ENCODE measurements around the gene SLC35F1. TPM values are rescaled to one million over a fixed set of nuclear protein-coding genes. Genes with fewer than 3 reads are reported as not detected.

SLC35F1 gene
- total RNA-seq, 1 donor from 2014 or later = not detected

DNA sequence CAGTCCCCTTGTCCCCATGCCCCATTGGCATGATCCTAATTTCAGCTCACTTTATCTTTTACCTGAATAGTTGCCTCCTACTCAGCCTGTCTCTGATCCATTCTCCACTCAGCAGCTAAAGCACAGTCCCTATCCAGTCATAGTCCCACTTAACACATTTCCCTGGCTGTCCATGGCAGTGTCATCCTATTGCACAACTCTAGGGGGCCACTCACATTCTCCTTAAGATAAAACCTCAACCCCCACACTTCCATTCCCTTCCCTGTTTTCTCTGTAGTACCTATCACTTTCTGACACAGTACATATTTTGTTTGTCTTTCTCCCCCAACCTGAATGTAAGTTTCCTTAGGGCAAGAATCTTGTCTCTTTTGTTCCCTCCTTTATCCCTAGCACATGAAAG, 420.2 kb downstream of the SLC35F1 start:
- DNase-seq (ENCODE audit: low read depth) = no peak
- no peak overlapping the region for H3K4me3 ChIP-seq (ENCODE audit: low read depth, low read length)
- TF ChIP-seq, protein P1, sequence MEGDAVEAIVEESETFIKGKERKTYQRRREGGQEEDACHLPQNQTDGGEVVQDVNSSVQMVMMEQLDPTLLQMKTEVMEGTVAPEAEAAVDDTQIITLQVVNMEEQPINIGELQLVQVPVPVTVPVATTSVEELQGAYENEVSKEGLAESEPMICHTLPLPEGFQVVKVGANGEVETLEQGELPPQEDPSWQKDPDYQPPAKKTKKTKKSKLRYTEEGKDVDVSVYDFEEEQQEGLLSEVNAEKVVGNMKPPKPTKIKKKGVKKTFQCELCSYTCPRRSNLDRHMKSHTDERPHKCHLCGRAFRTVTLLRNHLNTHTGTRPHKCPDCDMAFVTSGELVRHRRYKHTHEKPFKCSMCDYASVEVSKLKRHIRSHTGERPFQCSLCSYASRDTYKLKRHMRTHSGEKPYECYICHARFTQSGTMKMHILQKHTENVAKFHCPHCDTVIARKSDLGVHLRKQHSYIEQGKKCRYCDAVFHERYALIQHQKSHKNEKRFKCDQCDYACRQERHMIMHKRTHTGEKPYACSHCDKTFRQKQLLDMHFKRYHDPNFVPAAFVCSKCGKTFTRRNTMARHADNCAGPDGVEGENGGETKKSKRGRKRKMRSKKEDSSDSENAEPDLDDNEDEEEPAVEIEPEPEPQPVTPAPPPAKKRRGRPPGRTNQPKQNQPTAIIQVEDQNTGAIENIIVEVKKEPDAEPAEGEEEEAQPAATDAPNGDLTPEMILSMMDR (conservative IDR thresholded peaks at IDR 0.05; ENCODE audit: low read depth, low read length) = no peak

DNA sequence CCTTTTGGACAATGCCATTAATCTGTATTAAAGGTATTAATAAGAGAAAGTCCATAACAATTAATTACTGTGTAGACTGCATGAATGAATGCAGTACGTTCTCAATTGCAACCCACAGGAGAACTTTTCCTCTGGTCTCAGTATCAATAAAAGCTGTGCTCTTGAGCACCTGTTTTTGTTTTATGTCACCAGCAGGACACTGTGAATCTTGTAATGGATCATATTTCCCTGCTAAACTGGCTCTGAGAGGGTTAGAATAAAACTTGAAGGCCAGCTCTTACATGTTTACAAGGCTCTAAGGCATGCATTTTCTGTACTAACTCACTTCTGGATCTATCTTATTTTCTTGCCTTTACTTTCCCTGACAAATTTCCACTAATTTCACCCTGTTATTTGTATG, 426.7 kb downstream of the SLC35F1 start:
- H3K4me3 ChIP-seq (ENCODE audit: low read depth, low read length) = no peak overlapping the region
- no peak for DNase-seq (ENCODE audit: low read depth)
- TF ChIP-seq, protein P1 (conservative IDR thresholded peaks at IDR 0.05; ENCODE audit: low read depth, low read length) = no peak

DNA sequence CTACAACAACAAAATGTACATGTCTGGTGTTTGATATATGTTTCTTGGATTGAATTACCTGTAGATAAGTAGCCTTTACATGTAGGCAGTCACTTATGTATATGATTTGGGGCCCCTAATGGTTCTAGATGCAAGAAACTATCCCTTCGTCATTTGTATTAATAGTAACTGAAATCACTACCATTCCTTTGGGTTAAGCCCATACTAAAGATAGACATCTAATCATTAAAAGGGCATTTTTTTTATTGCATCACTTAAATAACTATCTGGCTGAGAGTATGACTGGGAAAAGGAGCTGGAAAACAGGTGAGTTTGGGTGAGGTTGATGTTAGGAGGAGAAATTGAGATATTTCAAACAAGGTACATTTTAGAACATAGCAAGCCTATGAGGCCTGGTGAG, 427.6 kb downstream of the SLC35F1 start:
- TF ChIP-seq, protein P1 (conservative IDR thresholded peaks at IDR 0.05; ENCODE audit: low read depth, low read length) = no peak
- no peak overlapping the region for H3K4me3 ChIP-seq (ENCODE audit: low read depth, low read length)
- DNase-seq (ENCODE audit: low read depth) = no peak

DNA sequence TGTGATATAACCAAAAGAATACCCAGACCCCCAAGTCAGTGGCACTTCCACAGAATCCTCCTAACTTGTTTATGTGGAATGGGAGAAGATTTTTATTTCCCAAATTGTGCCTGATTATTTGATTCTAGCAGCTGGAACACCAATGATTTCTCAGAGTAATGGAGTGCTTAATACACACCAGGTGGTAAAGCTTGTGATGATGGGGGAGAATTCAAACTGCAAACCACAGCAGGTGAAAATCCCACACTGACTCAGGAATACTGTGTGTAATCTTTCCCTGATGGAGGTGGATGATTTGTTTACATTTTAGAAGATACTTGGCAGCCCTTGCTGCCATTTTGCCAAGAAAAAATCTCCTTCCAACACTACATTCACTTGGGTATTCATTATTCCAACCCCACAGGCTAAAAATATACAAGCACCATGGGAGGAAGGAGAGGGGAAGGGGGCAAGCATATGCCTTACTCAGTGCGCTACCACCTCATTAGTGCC, 428.3 kb downstream of the SLC35F1 start:
- no peak for DNase-seq (ENCODE audit: low read depth)
- H3K4me3 ChIP-seq (ENCODE audit: low read depth, low read length) = no peak overlapping the region
- TF ChIP-seq, protein P1 (conservative IDR thresholded peaks at IDR 0.05; ENCODE audit: low read depth, low read length) = no peak

DNA sequence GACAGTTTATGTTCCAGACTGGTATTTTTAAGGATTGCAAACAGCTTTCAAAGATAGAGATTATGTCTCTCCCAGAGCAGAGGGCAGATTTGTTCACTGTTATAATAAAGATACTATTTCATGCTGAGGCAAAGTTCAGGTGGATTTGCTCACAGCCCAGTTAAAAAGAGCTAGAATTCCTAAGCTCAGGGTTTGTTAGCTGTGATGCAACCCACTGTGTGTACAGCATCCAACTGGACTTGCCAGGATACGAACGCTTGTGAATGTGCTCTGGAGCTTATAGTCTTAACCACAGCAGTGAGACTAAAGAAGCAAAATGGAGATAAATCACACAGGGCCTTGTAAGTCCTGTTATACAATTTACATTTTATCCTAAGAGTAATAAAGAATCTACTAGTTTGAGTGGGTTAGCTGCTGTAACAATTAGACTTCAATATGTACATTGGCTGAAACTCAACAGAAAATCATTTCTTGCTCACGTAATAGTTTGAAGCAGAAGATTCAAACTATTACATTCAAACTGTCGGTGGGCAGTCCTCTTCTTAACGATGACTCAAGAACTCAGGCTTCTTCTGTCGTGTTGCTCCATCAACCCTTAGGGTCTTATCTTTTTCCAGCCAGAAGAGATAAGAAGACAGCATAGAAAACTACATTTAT, 437.1 kb downstream of the SLC35F1 start:
- TF ChIP-seq, protein P1 (conservative IDR thresholded peaks at IDR 0.05; ENCODE audit: low read depth, low read length) = no peak
- no peak for DNase-seq (ENCODE audit: low read depth)

DNA sequence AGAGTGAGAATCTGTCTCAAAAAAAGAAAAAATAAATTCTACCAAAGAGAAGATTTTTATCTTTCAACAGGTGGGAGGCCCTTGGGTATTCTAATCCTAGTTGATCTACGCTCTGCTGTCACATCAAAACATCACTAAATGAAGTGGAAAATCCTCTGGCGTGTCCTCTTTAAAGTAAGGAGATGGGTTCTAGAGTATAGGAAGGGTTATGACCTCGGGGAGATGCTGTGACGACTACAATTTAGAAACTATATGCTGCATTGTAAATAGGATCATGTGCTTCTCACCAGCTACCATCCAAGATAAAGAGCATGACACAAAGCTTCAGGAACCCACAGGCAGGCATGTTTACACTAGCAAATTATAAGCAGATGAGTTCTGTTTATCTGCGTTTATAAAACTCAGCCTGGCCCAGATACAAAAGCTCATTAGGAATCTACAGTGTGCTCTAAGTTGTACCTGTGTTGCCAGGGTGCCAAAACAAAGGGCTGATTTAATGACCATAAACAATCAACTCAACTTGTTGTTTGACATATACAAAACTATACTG, 443.9 kb downstream of the SLC35F1 start:
- TF ChIP-seq, protein P1 (conservative IDR thresholded peaks at IDR 0.05; ENCODE audit: low read depth, low read length) = no peak
- no peak for DNase-seq (ENCODE audit: low read depth)
- H3K4me3 ChIP-seq (ENCODE audit: low read depth, low read length) = no peak overlapping the region

More for the DNA sequence above, 437.1 kb downstream of the SLC35F1 start:
- H3K4me3 ChIP-seq (ENCODE audit: low read depth, low read length) = no peak overlapping the region

DNA sequence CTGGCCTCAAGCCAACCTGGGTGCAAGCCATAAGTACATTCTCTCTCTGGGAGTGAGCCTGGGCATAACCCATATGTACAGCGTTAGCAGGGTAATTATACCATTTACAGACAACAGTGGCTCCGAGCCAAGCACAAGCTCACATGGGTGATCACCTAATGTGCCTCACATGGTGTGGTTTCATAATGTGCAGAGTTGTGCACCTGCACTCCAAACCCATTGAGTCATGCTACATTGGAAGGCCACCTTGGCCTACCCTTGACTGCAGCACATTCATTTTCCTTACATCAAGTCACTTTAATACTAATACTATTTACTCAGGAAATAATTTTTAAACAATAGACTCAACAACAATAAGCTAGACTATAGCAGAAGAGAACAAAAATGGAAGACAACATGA, 446.5 kb downstream of the SLC35F1 start:
- H3K4me3 ChIP-seq (ENCODE audit: low read depth, low read length) = no peak overlapping the region
- TF ChIP-seq, protein P1 (conservative IDR thresholded peaks at IDR 0.05; ENCODE audit: low read depth, low read length) = no peak
- DNase-seq (ENCODE audit: low read depth) = no peak

All from epithelial cell of proximal tubule (primary cell).